ENCODE results near the gene CNTNAP2.

Gene CNTNAP2

DNA sequence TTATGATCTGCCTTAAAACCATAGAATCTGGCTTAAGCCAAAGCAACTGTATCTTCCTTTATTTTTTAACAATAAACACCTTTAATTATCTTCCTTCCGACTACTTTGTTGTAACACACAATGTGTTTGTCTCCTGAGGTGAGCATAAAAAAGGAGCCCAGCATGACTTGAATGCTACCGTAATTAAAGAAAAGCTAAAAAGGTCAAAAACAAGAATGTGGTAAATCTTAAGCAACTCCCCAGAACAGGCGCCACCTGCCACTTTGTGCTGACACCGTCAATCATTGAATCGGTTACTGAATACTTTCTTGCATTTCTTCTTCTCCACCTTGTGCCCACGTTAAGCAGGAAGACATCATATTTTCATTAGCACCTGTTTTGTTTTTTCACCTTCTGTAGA lies 1904.1 kb downstream of the CNTNAP2 start:
- no peaks in the 10 kb centered on the region for H3K4me1 ChIP-seq (ENCODE audit: control insufficient read depth, insufficient read depth, low read length, poor library complexity, severe bottlenecking)
- 36 to 45% methylated on average over 4 to 6 of the region's 6 CpGs for WGBS, 2 experiments (ENCODE audit: insufficient coverage in 2 of 2)
- H3K9me3 ChIP-seq (ENCODE audit: control insufficient read depth, low read length), result no peaks in the 10 kb centered on the region
- no peak overlapping the region for H3K4me3 ChIP-seq (ENCODE audit: extremely low read depth, insufficient read depth, low read length, poor library complexity, severe bottlenecking)
- no peak overlapping the region for H3K27ac ChIP-seq (ENCODE audit: low read depth, low read length, severe bottlenecking)
- no peaks in the 10 kb centered on the region for H3K36me3 ChIP-seq (ENCODE audit: control insufficient read depth, insufficient read depth, low read length)

DNA sequence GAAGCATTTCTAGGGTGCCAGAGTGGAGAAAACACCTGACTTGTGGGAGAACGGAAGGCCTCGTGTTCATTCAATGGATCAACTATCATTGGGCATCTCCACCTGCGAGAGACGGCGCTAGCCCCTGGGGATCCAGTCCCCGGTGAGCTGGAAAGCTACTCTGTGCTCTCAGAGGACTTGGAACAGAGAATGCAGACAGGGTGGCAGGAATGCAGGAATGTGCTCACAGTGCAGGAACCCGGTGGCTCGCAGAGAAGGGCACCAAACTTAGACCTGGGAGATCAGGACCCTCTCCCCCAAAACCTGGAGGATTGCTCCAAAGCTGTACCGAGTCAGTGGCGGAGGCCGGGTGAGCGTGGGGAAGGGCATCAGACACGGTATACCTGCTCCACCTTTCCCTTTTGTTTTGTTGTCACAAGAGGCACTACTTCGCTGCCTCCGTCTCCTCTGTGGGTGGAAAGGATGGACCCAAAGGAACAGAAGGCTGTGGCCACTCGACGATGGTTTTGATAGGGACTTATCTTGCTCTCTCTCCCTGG lies 1905.0 kb downstream of the CNTNAP2 start:
- WGBS, 2 experiments (ENCODE audit: insufficient coverage in 2 of 2), result 78 to 82% methylated on average over 11 to 13 of the region's 17 CpGs
- H3K9me3 ChIP-seq (ENCODE audit: control insufficient read depth, low read length), result no peaks in the 10 kb centered on the region
- H3K36me3 ChIP-seq (ENCODE audit: control insufficient read depth, insufficient read depth, low read length), result no peaks in the 10 kb centered on the region
- no peak overlapping the region for H3K4me3 ChIP-seq (ENCODE audit: extremely low read depth, insufficient read depth, low read length, poor library complexity, severe bottlenecking)
- H3K4me1 ChIP-seq (ENCODE audit: control insufficient read depth, insufficient read depth, low read length, poor library complexity, severe bottlenecking), result no peaks in the 10 kb centered on the region
- H3K27ac ChIP-seq (ENCODE audit: low read depth, low read length, severe bottlenecking), result no peak overlapping the region

DNA sequence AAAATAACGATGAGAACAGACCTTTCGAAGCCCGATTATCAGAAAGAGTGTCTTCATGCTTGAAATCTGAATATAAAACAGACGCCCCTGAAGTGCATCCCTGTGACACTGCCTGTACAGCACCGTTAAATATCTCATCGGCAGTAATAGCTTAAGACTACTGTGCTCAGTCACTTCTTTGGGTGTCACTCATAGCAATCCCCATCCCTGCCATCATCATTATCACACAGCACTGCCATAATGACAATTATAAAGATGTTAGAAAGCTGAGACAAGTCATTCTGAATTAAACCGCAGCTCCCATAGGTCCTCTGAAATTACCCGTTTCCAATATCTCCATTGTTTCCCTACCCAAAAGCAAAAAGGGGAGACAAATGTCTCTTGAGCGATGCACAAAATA lies 1906.2 kb downstream of the CNTNAP2 start:
- Histone ChIP-seq H3K4me3 (ENCODE audit: extremely low read depth, insufficient read depth, low read length, poor library complexity, severe bottlenecking) (no peak overlapping the region), H3K4me1 (ENCODE audit: control insufficient read depth, insufficient read depth, low read length, poor library complexity, severe bottlenecking) (no peaks in the 10 kb centered on the region), H3K9me3 (ENCODE audit: control insufficient read depth, low read length) (no peaks in the 10 kb centered on the region), H3K27ac (ENCODE audit: low read depth, low read length, severe bottlenecking) (no peak overlapping the region), H3K36me3 (ENCODE audit: control insufficient read depth, insufficient read depth, low read length) (no peaks in the 10 kb centered on the region)
- 88 to 93% methylated on average over 6 to 8 of the region's 9 CpGs for WGBS, 2 experiments (ENCODE audit: insufficient coverage in 2 of 2)

DNA sequence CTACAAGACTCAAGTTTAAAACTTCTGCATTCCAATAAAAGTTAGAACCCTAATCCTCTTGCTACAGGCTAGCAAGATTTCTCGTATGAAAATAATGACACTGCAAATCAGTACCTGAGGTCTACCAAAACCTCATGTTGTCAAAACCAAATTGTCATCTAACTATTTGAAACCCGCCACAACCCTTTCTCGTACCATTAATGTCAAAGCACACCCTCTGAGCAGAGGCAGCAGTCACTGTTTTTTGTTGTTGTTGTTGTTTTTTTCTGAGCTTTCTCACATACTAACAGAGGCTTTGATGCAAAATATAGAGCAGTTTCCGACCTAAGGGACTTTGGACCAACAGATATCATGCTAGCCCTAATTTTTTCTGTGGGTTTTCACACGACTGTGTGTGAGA lies 1910.1 kb downstream of the CNTNAP2 start:
- no peaks in the 10 kb centered on the region for H3K9me3 ChIP-seq (ENCODE audit: control insufficient read depth, low read length)
- H3K4me1 ChIP-seq (ENCODE audit: control insufficient read depth, insufficient read depth, low read length, poor library complexity, severe bottlenecking), result no peaks in the 10 kb centered on the region
- no peak overlapping the region for H3K4me3 ChIP-seq (ENCODE audit: extremely low read depth, insufficient read depth, low read length, poor library complexity, severe bottlenecking)
- H3K27ac ChIP-seq (ENCODE audit: low read depth, low read length, severe bottlenecking), result no peak overlapping the region
- WGBS, 2 experiments (ENCODE audit: insufficient coverage in 2 of 2), result 71% methylated on average over 1 of the region's 5 CpGs; no CpG with 5 or more reads in 1 of the 2 experiments
- no peaks in the 10 kb centered on the region for H3K36me3 ChIP-seq (ENCODE audit: control insufficient read depth, insufficient read depth, low read length)

DNA sequence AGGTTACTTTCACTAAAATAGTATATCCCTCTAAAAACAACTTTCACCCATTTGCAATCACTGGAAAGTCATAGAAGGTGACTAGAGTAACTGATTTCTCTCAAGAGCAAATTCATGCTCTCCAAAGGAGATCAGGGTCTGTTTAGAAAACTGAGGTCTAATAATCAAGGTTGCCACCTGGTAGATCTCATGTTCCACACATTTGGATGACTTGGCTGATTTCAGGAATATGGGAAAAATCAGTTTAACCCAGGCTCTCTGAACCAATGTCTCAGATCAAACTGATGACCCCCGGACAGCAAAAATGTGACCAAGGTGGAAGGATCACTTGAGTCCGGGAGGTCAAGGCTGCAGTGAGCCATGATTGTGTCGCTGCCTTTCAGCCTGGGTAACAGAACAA lies 1911.6 kb downstream of the CNTNAP2 start:
- Histone ChIP-seq H3K36me3 (ENCODE audit: control insufficient read depth, insufficient read depth, low read length) (no peaks in the 10 kb centered on the region), H3K27ac (ENCODE audit: low read depth, low read length, severe bottlenecking) (no peak overlapping the region), H3K4me1 (ENCODE audit: control insufficient read depth, insufficient read depth, low read length, poor library complexity, severe bottlenecking) (no peaks in the 10 kb centered on the region), H3K9me3 (ENCODE audit: control insufficient read depth, low read length) (no peaks in the 10 kb centered on the region), H3K4me3 (ENCODE audit: extremely low read depth, insufficient read depth, low read length, poor library complexity, severe bottlenecking) (no peak overlapping the region)
- 71 to 87% methylated on average over 1 to 2 of the region's 3 CpGs for WGBS, 2 experiments (ENCODE audit: insufficient coverage in 2 of 2)

DNA sequence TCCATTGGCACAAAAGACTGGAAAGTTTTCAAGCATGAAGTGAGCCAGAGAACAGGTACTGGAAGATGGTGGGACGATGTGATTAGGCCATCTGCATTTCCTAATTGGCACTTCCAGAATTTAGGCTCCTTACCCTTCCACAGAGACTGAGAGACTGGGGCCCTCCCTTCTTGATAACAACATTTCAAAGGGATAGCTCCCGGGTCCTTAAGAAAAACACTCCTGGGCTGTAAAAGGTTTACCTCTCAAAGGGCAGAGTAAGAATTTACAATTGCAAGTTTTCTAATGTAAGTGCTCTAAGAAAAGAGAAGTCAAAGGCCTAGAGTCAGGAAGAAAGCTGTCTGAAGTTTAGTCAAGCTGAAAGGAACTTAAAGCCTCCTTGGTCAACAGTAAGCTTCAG lies 1914.4 kb downstream of the CNTNAP2 start:
- H3K36me3 ChIP-seq (ENCODE audit: control insufficient read depth, insufficient read depth, low read length), result no peaks in the 10 kb centered on the region
- no peak overlapping the region for H3K4me3 ChIP-seq (ENCODE audit: extremely low read depth, insufficient read depth, low read length, poor library complexity, severe bottlenecking)
- H3K4me1 ChIP-seq (ENCODE audit: control insufficient read depth, insufficient read depth, low read length, poor library complexity, severe bottlenecking), result no peaks in the 10 kb centered on the region
- no peak overlapping the region for H3K27ac ChIP-seq (ENCODE audit: low read depth, low read length, severe bottlenecking)
- H3K9me3 ChIP-seq (ENCODE audit: control insufficient read depth, low read length), result no peaks in the 10 kb centered on the region
- 45 to 67% methylated on average over 2 of the region's 2 CpGs for WGBS, 2 experiments (ENCODE audit: insufficient coverage in 2 of 2)

DNA sequence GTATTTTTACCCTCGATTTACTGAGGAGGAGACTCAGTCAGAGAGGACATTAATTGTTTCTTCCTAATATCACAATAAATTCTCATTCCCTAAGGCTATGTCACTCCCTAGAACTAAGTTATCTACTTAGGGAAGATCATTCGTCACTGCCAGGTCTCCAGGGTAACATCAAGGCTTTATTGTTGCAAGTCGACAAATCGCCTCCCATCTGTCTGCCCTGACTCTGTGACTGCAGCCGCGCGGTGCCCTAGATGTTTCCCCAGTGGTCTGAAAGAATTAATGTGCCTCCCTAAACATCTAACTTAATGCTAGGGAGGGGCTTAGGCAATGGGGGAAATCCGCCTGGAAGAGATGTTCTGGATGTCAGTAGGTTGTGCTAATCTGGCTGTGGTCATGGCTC lies 1915.2 kb downstream of the CNTNAP2 start:
- H3K27ac ChIP-seq (ENCODE audit: low read depth, low read length, severe bottlenecking), result no peak overlapping the region
- no peaks in the 10 kb centered on the region for H3K9me3 ChIP-seq (ENCODE audit: control insufficient read depth, low read length)
- H3K36me3 ChIP-seq (ENCODE audit: control insufficient read depth, insufficient read depth, low read length), result no peaks in the 10 kb centered on the region
- H3K4me1 ChIP-seq (ENCODE audit: control insufficient read depth, insufficient read depth, low read length, poor library complexity, severe bottlenecking), result no peaks in the 10 kb centered on the region
- H3K4me3 ChIP-seq (ENCODE audit: extremely low read depth, insufficient read depth, low read length, poor library complexity, severe bottlenecking), result no peak overlapping the region
- 83 to 92% methylated on average over 6 to 7 of the region's 8 CpGs for WGBS, 2 experiments (ENCODE audit: insufficient coverage in 2 of 2)

DNA sequence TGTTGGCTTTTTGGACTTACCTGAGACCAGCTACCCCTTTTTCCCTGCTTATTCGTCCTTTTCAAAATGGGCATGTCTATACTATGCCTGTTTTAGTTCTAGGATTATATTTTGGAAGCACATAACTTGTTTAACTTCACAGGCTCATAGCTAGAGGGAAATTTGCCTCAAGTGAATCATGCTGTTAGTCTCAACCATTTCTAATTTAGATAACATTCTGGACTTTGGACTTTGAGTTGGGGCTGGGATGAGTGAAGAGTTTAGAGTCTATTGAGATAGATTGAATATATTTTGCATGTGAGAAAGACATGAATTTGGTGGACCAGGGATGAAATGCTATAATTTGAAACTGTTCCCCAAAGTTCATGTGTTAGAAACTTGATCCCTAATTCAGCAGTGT lies 1919.3 kb downstream of the CNTNAP2 start:
- Histone ChIP-seq H3K4me1 (ENCODE audit: control insufficient read depth, insufficient read depth, low read length, poor library complexity, severe bottlenecking) (no peaks in the 10 kb centered on the region), H3K27ac (ENCODE audit: low read depth, low read length, severe bottlenecking) (no peak overlapping the region)

DNA sequence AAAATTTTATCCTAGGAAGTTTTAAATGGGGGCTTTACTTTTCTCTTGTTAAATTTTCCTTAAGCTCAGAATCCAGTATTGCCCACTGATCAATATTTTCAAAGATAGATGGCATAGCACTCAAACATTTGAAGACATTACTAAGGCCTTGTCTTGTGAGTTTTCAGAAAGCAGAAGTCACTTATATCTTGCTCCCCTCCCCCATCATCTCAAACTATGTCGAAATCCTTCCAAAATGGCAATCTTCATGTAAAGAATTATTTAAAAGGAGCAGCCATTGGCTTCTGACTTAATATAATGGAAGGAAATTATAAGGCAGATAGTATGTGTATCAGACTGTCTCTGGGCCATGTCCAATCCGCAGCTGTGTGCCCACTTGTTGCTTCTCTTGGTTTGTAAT lies 1920.4 kb downstream of the CNTNAP2 start:
- H3K36me3 ChIP-seq (ENCODE audit: control insufficient read depth, insufficient read depth, low read length), result no peaks in the 10 kb centered on the region
- H3K9me3 ChIP-seq (ENCODE audit: control insufficient read depth, low read length), result no peaks in the 10 kb centered on the region
- no peak overlapping the region for H3K27ac ChIP-seq (ENCODE audit: low read depth, low read length, severe bottlenecking)
- no peak overlapping the region for H3K4me3 ChIP-seq (ENCODE audit: extremely low read depth, insufficient read depth, low read length, poor library complexity, severe bottlenecking)
- no peaks in the 10 kb centered on the region for H3K4me1 ChIP-seq (ENCODE audit: control insufficient read depth, insufficient read depth, low read length, poor library complexity, severe bottlenecking)
- WGBS, 2 experiments (ENCODE audit: insufficient coverage in 2 of 2), result 100% methylated on average over 1 of the region's 2 CpGs; no CpG with 5 or more reads in 1 of the 2 experiments

More for the DNA sequence above, 1919.3 kb downstream of the CNTNAP2 start:
- WGBS, 2 experiments (ENCODE audit: insufficient coverage in 2 of 2), result no CpG with 5 or more reads among the region's 1 CpG
- H3K4me3 ChIP-seq (ENCODE audit: extremely low read depth, insufficient read depth, low read length, poor library complexity, severe bottlenecking), result no peak overlapping the region
- H3K9me3 ChIP-seq (ENCODE audit: control insufficient read depth, low read length), result no peaks in the 10 kb centered on the region
- H3K36me3 ChIP-seq (ENCODE audit: control insufficient read depth, insufficient read depth, low read length), result no peaks in the 10 kb centered on the region

DNA sequence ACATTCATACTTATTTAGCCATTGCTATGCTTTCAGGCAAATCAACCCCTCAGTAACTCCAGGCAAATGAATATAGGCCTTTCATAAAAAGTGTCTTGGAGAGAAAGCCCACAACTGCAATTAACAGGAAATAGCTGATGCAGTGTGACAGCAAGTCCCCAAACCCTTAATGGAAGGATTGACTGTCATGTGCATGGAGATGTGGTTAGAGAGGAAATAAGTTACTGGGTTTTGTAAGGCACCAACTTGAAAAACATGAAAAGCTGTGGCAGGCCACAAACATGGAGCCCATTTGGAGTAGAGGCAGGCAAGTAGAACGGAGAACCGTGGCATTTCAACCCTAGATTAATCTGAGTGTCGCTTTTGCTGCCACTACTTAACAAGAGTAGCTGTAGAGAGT lies 1924.6 kb downstream of the CNTNAP2 start:
- WGBS, 2 experiments (ENCODE audit: insufficient coverage in 2 of 2), result 82 to 100% methylated on average over 2 of the region's 3 CpGs
- H3K4me1 ChIP-seq (ENCODE audit: control insufficient read depth, insufficient read depth, low read length, poor library complexity, severe bottlenecking), result no peaks in the 10 kb centered on the region
- no peaks in the 10 kb centered on the region for H3K36me3 ChIP-seq (ENCODE audit: control insufficient read depth, insufficient read depth, low read length)
- no peaks in the 10 kb centered on the region for H3K9me3 ChIP-seq (ENCODE audit: control insufficient read depth, low read length)
- H3K27ac ChIP-seq (ENCODE audit: low read depth, low read length, severe bottlenecking), result no peak overlapping the region
- H3K4me3 ChIP-seq (ENCODE audit: extremely low read depth, insufficient read depth, low read length, poor library complexity, severe bottlenecking), result no peak overlapping the region

DNA sequence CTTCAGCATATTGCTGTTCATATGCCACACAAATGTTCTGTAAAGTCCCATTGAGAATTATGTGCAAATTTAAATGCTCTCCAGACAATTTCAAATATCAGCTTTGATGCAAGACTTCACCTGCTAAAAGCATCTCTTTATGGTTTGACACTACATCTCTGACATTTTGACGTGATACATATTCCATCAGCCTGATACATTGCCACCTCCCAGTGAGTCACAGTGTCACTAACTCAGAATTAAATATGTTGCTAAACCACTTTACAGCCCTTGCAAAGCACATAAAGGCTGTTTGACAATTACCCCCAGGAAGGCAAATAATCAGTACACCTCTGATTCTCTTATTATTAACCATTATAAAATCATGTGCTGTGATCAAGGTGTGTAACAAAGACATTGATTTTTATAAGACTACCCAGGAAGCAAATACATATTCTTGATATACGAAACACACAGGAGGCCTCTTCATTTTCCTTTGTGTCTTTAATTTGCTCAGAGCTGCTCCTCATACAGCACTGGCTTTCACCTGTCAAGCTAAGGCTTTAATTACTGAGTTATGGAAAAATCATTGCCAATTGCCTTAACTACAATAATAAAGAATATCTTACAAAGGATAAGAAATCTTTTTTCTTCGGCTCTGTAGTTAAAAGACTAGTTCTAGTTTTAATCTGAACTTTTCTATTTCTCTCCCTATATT lies 1926.5 kb downstream of the CNTNAP2 start:
- Histone ChIP-seq H3K9me3 (ENCODE audit: control insufficient read depth, low read length) (no peaks in the 10 kb centered on the region), H3K4me1 (ENCODE audit: control insufficient read depth, insufficient read depth, low read length, poor library complexity, severe bottlenecking) (no peaks in the 10 kb centered on the region), H3K27ac (ENCODE audit: low read depth, low read length, severe bottlenecking) (no peak overlapping the region), H3K4me3 (ENCODE audit: extremely low read depth, insufficient read depth, low read length, poor library complexity, severe bottlenecking) (no peak overlapping the region), H3K36me3 (ENCODE audit: control insufficient read depth, insufficient read depth, low read length) (no peaks in the 10 kb centered on the region)
- WGBS, 2 experiments (ENCODE audit: insufficient coverage in 2 of 2), result 78 to 100% methylated on average over 1 to 2 of the region's 3 CpGs
